KBM-7 (cell line): ENCODE data around the gene NCMAP.
A peak's percentile ranks its signal among the peaks of the same experiment; 100 is the strongest.
"Not testable (repeated sequence)": the region's sequence is repeated elsewhere in the genome, so short reads cannot be mapped to it uniquely, and the experiment has no call there.

Experiments used
- DNase-seq: peaks from one replicate; pipeline ENCODE4 v3.0.0-alpha.2; 2015
- in situ Hi-C: fragments of 300-500 bp; cut with MboI; formaldehyde crosslinking; loops from 2 replicates; pipeline ENCODE4 v1.14.3; 2020; ENCODE audit warnings: low sequenced_read_pairs, low pct_unique_long_range_greater_than_20kb, mixed read lengths

The NCMAP gene

DNA sequence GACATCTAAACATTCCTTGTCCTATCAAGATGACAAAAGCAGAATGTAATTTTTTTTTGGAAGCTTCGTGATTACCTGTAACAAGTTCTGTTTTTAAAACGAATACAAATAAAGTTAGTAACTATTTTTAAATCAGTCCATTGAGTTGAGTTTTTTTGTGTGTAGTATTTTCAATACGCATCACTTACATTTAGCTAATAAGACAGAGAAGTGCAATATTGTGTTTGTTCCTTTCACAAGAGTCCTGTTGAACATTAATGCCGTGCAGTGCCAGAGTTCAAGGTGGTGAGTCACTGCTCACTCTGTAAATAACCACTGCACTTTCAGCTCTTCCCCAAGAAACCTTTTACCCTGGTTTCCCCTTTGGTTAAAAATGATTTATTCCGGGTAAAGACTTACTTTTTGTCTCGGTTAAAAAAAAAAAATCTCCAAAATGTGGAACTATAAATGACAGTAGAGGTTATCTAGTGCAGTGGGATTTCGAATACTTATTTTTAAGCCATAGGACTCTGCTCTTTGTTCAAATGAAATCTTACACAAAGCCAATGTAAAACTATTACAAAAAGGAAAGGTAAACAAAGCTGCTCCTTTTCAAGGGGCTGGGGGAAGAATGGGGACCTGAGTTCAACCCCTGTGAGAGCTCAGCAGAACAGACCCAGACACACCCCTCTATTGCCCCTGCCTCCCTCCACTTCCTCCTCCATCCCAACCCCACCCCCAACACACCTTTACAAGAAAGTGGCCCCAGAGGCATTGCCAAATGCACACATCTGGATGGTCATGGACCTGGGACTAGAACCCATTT lies 14.8 kb upstream of the NCMAP start:
- DNase-seq, result peak; percentile 56
- in situ Hi-C loops, result no loop called here

DNA sequence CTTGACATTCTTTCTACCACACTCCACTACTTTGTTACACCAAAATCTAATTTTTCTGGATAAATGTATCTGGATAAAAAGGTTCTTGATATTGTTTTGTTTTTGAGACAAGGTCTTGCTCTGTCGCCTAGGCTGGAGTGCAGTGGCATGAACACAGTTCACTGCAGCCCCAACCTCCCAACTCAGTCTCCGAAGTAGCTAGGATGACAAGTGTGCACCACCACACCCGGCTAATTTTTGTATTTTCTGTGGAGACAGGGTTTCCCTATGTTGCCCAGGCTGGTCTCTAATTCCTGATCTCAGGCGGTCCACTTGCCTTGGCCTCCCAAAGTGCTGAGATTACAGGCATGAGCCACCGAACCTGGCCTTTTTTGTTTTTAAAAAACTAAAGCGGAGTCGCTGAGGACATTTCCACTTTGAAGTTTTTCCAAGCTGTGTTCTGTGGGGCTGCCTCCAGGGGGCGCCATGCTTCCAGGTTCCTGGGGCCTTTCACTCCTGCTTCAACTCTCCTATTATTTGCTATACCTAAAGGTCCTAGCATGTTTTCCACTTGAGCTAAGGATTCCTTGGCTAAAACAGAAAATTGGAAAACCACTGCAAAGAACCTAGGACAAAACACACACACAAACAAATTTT lies 14.1 kb upstream of the NCMAP start:
- DNase-seq, result peak; percentile 48
- in situ Hi-C loops, result no loop called here

DNA sequence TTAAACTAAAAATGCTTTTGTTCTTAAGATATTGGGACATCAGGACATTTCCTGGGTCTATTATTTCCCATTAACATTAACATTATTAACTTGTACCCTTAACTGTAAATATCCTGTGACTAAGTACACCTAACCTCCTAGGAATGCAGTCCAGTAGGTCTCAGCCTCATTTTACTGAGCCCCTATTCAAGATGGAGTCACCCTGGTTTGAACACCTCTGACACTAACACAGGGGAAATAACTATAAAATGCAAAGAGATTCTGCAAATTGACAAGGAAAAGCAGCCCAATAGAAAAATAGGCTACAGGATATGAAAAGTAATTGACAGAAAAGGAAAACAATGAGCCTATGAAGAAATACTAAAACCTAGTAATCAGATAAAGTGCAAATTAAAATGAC lies 11.6 kb upstream of the NCMAP start:
- in situ Hi-C loops, result no loop called here
- DNase-seq, result no peak

GRCh38 chr1:24545662-24546061 lies 10.2 kb upstream of the NCMAP start:
- DNase-seq, result no peak
- in situ Hi-C loops, result no loop called here

DNA sequence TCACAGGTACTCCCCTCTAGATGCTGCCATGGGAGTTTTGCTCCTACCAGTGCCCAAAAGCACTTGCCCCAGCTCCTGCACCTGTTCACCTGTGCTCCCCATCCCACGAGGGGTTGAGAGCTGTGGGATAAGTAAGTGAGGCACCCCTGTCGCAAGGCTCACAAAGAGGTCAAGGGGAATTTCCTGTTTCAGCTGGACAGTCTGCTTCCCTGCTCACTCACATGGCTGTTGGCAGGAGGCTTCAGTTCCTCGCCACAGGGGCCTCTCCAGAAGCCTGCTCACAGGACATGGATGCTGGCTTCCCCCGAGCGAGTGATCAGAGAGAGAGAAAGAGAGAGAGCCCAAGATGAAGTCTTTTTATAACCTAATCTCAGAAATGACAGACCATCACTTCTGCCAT lies 8.7 kb upstream of the NCMAP start:
- no peak for DNase-seq
- in situ Hi-C loops, result no loop called here

GRCh38 chr1:24548070-24548469 lies 7.8 kb upstream of the NCMAP start:
- DNase-seq, result no peak
- in situ Hi-C loops, result no loop called here

- in situ Hi-C loops, DNase-seq: not testable (repeated sequence)
Observed at GRCh38 chr1:24549210-24549609, 6.7 kb upstream of the NCMAP start.

GRCh38 chr1:24551290-24551959 lies 4.5 kb upstream of the NCMAP start:
- DNase-seq, result no peak
- in situ Hi-C loops, result no loop called here

GRCh38 chr1:24551960-24552571 lies 3.8 kb upstream of the NCMAP start:
- in situ Hi-C loops, result no loop called here
- DNase-seq, result no peak

DNA sequence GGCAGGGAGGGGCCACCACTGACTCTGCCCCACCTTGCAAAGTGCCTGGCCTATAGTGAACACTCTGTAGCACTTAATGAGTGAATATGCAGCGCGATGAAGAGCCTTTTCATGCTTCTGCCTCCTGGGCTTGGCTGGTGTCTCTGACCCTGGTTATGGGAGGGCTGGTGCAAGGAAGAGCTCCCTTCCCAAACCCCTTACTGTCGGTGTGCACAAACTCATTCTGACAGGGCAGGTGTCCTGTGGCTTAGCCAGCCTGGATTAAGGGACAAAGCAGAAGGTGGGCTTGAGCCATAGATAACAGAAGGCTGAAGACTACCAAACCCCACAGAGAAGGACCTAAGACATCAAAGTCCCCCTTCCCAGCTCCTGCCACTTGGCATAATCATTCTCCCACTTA lies 2.0 kb upstream of the NCMAP start:
- in situ Hi-C loops, result no loop called here
- no peak for DNase-seq

- in situ Hi-C loops, result no loop called here
- DNase-seq, result no peak
Observed at GRCh38 chr1:24554714-24555113, 1.2 kb upstream of the NCMAP start.

- in situ Hi-C loops, result no loop called here
- no peak for DNase-seq
Observed at GRCh38 chr1:24556414-24556795, 518 bp downstream of the NCMAP start.

- no peak for DNase-seq
- in situ Hi-C loops, result no loop called here
Observed at GRCh38 chr1:24557220-24557619, 1.3 kb downstream of the NCMAP start.

DNA sequence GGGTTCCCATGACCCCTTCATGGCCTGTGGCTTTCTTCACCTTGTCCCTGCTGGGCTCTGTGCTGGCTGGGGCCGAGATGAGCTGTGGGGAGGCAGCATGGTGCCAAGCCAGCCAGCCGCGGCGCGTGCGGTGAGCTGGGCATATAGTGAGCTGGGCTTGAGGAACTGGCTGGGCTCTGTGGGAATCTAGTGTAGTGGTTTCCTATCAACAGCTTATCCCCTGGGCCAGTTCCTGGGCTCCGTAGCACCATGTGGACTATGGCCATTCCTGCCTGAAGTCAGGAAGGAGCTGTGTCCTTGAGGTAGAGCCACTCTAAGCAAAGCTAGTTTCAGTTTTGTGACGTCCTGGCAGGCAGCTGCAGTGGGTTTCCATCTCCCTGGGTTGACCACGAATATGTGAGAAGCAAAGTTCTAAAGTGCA lies 1.8 kb downstream of the NCMAP start:
- in situ Hi-C loops, result no loop called here

GRCh38 chr1:24558455-24558854 lies 2.6 kb downstream of the NCMAP start:
- no peak for DNase-seq
- in situ Hi-C loops, result no loop called here

More for the DNA sequence above, 1.8 kb downstream of the NCMAP start:
- no peak for DNase-seq

DNA sequence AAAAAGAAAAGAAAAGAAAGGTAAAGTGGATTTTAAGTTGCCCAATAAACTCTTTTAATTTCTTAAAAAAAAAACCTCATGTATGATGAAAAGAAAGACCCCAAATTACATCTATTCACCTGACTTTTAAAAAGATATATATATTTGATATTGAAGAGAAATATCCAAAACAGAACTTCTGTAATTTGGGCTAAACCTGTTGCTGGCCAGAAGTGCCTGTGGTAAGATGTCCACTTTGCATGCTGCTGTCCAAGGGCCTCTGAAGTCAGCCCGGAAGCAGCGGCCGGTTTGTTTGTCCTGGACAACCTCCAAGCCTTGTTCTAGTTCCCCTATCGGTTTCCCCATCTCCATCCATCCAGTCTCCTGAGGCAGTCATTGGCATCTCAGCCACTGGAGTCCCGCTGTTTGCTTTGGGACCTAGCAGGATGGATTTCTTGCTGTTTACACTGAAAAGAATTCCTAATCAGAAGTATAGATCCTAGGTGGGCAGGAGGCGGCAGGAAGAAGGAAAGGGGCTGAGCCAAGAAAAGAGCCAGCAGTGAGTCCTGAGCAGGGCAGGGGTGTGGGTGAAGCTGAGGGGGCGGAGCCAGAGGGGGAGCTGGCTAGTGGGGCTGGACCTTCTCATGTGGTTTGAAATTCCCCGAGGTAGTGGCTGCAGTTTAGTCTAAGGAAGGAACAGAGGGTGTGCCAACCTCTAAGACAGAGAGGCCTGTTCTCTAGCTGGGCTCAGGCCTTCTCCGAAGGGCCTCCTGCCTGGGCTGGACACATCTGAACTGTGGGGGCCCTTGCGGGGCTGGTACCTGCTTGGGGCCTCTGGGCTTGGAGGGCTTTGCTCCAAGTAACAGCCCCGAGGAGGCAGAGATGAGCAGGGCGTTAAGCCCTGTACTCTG lies 3.3 kb downstream of the NCMAP start:
- in situ Hi-C loops, result no loop called here
- no peak for DNase-seq

- in situ Hi-C loops, result no loop called here
- no peak for DNase-seq
Observed at GRCh38 chr1:24560361-24560760, 4.5 kb downstream of the NCMAP start.

GRCh38 chr1:24562625-24563024 lies 6.7 kb downstream of the NCMAP start:
- in situ Hi-C loops, result no loop called here
- DNase-seq, result no peak

DNA sequence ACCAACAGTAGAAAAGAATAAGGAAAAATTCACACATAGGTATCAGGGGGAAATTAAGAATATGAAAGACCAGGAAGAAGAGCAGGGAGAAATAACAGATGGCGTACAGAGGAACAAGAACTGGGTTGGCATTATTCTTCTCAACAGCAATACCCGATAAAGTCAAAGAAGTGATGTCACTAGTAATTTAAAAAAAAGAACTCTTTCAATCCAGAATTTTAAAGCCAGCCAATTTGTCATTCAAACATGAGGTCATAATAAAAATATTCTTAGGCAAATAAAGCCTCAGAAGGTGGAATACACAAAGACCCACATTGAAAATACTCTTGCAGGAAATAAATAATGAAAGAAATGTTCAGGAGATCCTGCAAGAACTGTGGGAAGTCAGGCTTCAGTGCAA lies 8.8 kb downstream of the NCMAP start:
- in situ Hi-C loops, result no loop called here
- no peak for DNase-seq
